Activated CD4-positive, alpha-beta T cell treated with anti-CD3 and anti-CD28 coated beads, Interleukin-2, amount 50 U/mL, for 4 hours (primary cell): ENCODE data around the gene GYPC.
"Not testable (repeated sequence)": the region's sequence is repeated elsewhere in the genome, so short reads cannot be mapped to it uniquely, and the experiment has no call there.

Source experiments
- DNase-seq, 2 experiments: peaks; one replicate each; pipeline ENCODE4 v3.0.0-alpha.2; 2020

GYPC gene

GRCh38 chr2:126672980-126673605 is 17.1 kb downstream of the GYPC start:
- DNase-seq = no peak

GRCh38 chr2:126674075-126674744 is 18.3 kb downstream of the GYPC start:
- no peak for DNase-seq

- DNase-seq = no peak
Measured at GRCh38 chr2:126675637-126676036, 19.7 kb downstream of the GYPC start.

GRCh38 chr2:126676221-126677175 is 20.5 kb downstream of the GYPC start:
- no peak for DNase-seq

GRCh38 chr2:126677176-126677538 is 21.2 kb downstream of the GYPC start:
- DNase-seq = no peak

GRCh38 chr2:126678269-126679065 is 22.5 kb downstream of the GYPC start:
- no peak for DNase-seq

GRCh38 chr2:126679094-126679713 is 23.2 kb downstream of the GYPC start:
- DNase-seq = no peak

- no peak for DNase-seq
Measured at GRCh38 chr2:126681505-126681904, 25.5 kb downstream of the GYPC start.

- DNase-seq = no peak
Measured at GRCh38 chr2:126685629-126686028, 29.7 kb downstream of the GYPC start.

GRCh38 chr2:126686286-126686685 is 30.3 kb downstream of the GYPC start:
- DNase-seq = no peak

- no peak for DNase-seq
Measured at GRCh38 chr2:126686841-126687485, 31.0 kb downstream of the GYPC start.

- no peak for DNase-seq
Measured at GRCh38 chr2:126687503-126687902, 31.5 kb downstream of the GYPC start.

- not testable (repeated sequence) for DNase-seq
Measured at GRCh38 chr2:126688594-126688993, 32.6 kb downstream of the GYPC start.

GRCh38 chr2:126692241-126692640 is 36.3 kb downstream of the GYPC start:
- not testable (repeated sequence) for DNase-seq

GRCh38 chr2:126692934-126693592 is 37.1 kb downstream of the GYPC start:
- DNase-seq = not testable (repeated sequence)

GRCh38 chr2:126696644-126697520 is 40.9 kb downstream of the GYPC start:
- no peak for DNase-seq

- no peak for DNase-seq
Measured at GRCh38 chr2:126698376-126698775, 42.4 kb downstream of the GYPC start.

GRCh38 chr2:126699018-126699417 is 43.1 kb downstream of the GYPC start:
- no peak for DNase-seq

- DNase-seq = no peak
Measured at GRCh38 chr2:126699716-126700581, 44.0 kb downstream of the GYPC start.
